Keratinocyte (primary cell): Measurements from ENCODE around the gene LBP.

Experiments
- CTCF ChIP-seq, 3 experiments: IDR thresholded peaks in 1 of 3; conservative IDR thresholded peaks in 1 of 3; optimal IDR thresholded peaks in 1 of 3; 2 replicates in 2 of 3; 3 replicates in 1 of 3; pipeline versions ENCODE3 to v1.5.1; 2011; ENCODE audit warnings: low read length in 3 of 3, mild to moderate bottlenecking in 3 of 3, moderate library complexity in 2 of 3, control low read depth in 1 of 3, inconsistent platforms in 1 of 3; ENCODE audit not compliant: insufficient read depth in 2 of 3; ENCODE audit errors: extremely low read depth in 1 of 3
- EZH2 ChIP-seq: IDR thresholded peaks from one replicate; pipeline ENCODE4 v1.6.1; 2012; ENCODE audit warnings: inconsistent platforms, mild to moderate bottlenecking, low read length, moderate library complexity

DNA sequence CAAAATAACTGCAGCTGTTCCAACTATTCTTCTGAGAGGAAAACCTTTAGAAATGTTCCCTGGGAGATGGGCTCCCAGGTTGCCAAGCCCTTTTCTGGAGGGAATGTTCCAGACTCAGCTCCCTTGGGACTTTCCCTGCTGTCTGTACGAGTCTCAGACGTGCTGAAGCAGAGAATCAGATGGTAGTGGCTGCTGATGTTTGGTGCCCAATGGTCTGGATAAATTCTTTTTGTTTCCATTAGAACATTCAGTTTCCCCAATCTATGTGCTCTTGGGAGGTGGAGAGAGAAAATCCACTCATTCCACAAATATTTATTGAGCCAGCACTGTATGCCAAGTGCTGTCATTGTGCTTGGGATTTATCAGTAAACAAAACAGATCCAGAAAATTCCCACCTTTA, 48.9 kb downstream of the LBP start:
- TF ChIP-seq CTCF (optimal IDR thresholded peaks at IDR 0.05 in 1 of 3, IDR thresholded peaks at IDR 0.05 in 1 of 3, conservative IDR thresholded peaks at IDR 0.05 in 1 of 3; ENCODE audit: extremely low read depth in 1 of 3, insufficient read depth in 2 of 3, low read length in 3 of 3): no peak
- TF ChIP-seq EZH2: no peak
